Glomerular visceral epithelial cell (primary cell): ENCODE data around the gene ALG5.
A peak's percentile ranks its signal among the peaks of the same experiment; 100 is the strongest.

Source experiments
- DNase-seq: peaks from one replicate; pipeline ENCODE4 v3.0.0-alpha.2; 2016; ENCODE audit errors: extremely low spot score

ALG5 gene, protein sequence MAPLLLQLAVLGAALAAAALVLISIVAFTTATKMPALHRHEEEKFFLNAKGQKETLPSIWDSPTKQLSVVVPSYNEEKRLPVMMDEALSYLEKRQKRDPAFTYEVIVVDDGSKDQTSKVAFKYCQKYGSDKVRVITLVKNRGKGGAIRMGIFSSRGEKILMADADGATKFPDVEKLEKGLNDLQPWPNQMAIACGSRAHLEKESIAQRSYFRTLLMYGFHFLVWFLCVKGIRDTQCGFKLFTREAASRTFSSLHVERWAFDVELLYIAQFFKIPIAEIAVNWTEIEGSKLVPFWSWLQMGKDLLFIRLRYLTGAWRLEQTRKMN

DNA sequence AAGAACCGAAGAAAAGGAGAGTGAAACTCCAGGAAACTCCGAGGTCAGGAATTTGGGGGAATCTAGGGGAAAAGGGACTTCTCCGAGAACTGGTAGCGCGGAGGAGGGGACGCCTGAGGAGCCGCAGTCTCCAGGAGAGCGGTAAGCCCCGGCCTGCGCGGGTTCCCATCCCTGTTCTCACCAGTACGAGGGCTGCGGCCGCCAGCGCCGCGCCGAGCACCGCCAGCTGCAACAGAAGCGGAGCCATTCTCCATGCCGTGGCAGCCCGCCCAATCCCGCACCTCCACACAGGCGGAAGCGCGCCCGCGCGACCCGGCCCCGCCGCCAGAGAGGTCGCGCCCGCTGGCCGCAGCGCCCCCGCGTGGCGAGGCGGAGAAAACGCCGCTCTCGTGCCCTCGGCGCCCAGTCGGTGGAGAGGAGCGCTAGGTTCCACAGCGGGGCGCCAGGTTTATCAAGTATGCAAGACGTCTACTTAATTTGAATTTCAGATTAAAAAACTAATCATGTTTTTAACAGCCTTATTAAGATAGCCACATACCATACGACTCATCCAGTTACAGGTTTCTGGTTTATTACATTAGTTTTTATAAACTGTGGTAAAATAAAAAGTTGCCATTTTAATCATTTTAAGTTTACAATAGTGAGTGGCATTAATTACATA is at the start of gene ALG5:
Gene ALG5 (minus strand): TSS at position 287 of the 661 bp plus-strand sequence. CDS start 40 bp downstream, at position 247.
- peak; percentile 89 for DNase-seq

DNA sequence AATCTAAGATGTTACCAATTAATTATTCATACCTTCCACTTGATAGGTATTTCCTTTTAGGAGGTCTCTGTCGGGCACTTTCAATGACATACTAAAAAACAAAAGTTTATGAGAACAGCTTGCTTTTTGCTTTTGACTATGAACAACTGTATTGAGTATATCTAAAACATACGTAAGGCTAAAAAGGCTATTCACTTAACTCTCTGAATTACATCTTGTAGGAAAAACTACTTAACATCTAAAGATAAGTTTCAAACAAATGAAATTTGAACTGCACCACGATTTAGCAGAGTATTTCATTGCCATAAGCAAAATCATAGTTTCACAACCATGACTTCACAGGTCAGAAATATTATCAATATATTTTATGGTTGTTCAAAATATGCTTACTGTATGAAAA is 48.7 kb upstream of the ALG5 start:
- no peak for DNase-seq

DNA sequence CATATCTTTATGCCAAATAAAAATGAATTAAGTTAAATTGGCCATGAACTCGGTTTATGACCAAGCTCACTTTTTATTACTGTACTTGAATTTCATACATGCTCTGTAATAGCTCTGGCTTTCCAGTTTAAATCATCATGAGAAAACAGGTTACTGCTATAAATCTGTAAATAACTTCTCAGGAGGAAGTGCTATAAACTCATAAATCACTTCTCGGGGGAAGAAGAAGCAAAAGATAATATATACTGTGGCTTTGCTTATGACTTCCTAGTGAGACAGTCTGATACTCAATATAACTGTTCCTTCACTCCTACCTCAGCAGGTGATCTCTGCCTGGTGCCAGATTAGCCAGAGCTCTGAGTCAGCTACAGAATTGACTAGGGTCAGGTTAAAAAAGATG is 47.9 kb upstream of the ALG5 start:
- DNase-seq = no peak

- no peak for DNase-seq
Measured at GRCh38 chr13:37046062-37046461, 46.9 kb upstream of the ALG5 start.

- DNase-seq = no peak
Measured at GRCh38 chr13:37040789-37041188, 41.6 kb upstream of the ALG5 start.

DNA sequence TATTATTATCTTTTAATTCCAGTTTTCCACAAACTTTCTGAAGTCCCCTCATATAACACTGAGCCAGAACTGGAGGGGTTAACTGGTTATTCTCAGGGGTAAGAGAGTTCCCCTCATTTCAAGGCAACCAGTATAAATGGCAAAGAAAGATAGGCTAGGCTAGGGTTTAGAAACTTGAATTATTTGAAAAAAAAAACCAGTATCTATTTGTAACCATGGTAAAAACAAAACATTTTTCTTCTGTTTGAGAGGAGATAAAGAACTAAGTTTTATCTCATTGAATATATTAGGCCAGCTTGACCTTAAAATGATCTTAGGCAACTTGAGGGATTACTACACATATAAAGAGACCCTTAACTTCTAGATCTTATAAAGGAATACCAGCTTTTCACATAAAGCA is 40.8 kb upstream of the ALG5 start:
- DNase-seq = no peak

DNA sequence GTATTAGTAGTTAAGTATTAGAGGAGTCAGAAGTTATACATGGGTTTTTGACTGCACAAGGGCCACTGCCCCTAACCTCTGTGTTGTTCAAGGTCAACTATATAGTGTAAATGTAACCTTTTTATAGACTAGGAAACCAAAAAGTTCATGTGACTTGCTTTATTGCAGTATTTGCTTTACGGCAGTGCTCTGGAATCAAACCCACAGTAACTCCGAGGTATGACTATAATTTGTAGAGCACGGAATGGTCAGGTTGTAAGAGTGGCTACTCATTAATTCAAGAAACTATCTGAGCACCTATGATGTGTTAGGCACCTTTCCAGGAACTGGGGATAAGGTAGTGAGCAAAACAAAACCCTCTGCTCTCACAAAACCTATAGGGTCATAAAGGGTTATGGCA is 38.1 kb upstream of the ALG5 start:
- DNase-seq = no peak

GRCh38 chr13:37029617-37030016 is 30.5 kb upstream of the ALG5 start:
- DNase-seq = no peak

GRCh38 chr13:37027639-37028038 is 28.5 kb upstream of the ALG5 start:
- no peak for DNase-seq

DNA sequence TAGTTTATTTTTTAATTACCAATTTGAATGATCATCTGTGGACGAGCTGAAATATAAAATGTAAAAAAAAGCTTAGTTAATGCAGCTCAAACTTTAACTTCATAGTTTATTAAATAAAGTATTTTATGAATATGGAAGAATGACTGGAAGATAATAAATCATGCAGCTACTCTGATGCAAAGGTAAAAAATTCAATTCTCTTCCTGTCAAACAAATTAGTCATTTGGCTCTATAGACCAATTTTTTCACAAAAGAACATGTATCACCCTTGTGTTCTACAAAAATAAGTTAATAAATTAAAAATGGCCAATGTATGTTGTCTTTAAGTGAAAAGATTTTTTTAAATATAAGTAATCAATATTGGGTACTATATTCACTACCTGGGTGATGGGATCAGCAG is 27.6 kb upstream of the ALG5 start:
- no peak for DNase-seq

GRCh38 chr13:37023871-37024270 is 24.7 kb upstream of the ALG5 start:
- no peak for DNase-seq

DNA sequence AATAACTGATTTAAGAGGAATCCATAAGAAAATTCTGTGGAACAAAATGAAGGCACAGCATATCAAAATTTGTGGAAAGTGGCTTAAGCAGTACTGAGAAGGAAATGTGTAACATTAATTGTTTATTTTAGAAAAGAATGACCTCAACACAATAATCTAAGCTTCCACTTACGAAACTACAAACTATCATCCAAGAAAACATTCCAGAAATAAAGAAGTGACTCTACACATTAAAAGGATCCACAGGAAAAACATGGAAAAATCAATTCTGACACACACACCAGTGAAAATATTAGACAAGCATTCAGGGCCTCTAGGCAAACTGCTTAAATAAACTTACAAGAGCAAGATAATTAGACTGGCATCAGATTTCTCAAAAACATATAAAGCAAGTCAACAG is 15.5 kb upstream of the ALG5 start:
- DNase-seq = no peak

GRCh38 chr13:37011788-37012187 is 12.6 kb upstream of the ALG5 start:
- DNase-seq = no peak

GRCh38 chr13:37011002-37011401 is 11.9 kb upstream of the ALG5 start:
- no peak for DNase-seq

DNA sequence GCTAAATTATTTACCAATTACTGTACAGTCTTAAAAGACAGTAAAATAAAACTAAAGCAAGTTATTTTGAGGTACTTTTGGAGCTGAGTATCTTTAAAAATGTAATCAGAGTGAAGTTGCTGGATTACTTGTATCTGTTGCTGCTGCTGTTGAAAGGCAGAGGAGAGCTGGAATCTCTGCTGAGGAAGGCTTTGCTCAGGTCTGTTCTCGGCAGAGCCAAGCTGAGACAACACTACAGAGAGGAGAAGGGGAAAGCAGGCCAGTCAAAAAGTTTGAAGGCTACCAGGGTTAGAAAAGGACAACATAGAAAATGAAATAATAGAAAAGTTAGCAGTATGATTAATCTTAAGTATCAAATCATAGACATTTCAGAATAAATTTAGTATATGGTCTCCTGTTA is 11.3 kb upstream of the ALG5 start:
- no peak for DNase-seq

GRCh38 chr13:37009692-37010091 is 10.6 kb upstream of the ALG5 start:
- no peak for DNase-seq

- no peak for DNase-seq
Measured at GRCh38 chr13:37001921-37002250, 2.7 kb upstream of the ALG5 start.

DNA sequence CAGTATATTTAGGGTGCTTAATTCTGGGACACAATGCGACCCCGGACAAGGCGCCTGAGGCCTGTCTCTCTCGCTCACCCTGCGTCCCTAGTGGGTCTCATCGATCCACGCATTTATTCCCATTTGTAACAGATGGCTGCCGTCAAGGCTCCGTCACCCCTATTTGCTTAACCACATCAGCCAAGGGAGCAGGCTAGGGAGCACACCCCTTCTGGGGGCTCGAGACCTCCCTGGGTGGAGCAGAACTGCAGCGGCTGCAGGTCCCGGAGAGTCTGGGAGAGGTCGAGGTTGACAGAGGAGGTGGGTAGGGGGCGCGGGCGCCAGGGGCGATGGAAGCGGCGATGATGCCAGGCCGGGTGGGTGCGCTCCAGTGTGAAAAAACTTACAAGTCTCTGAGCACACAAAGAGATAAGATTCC is 507 bp downstream of the ALG5 start:
- DNase-seq = peak; percentile 11

DNA sequence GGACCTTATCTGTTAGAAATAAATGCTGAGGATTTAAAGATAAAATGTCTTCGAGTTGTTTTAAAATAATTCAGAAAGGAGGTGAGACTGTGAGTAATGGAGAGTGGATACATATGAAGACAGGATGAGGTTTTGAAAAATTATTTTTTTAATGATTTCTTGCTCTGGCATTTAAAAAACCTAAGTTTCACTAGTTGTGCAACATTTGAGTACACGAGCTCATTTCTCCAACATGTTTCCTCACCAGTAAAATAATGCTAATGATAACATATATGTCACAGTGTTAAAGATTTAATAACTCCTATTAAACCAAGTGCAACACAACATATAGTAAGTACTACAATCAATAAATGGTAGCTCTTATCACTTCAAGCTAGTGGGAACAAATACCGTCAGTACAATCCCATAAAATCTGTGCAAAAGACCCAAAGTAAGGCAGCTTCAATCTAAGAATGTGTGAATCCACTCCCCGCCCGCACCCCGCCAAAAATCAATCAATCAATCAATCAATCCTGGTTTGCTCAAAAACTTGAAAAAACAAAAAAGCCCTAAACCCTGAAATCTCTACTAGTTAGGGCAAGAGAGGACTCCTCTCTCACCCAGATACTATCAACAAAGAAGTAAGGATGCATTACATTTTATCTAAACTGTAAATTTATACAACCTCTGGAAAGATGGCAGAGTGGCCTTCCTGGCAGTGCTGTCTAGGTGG is 1.3 kb downstream of the ALG5 start:
- DNase-seq = no peak

DNA sequence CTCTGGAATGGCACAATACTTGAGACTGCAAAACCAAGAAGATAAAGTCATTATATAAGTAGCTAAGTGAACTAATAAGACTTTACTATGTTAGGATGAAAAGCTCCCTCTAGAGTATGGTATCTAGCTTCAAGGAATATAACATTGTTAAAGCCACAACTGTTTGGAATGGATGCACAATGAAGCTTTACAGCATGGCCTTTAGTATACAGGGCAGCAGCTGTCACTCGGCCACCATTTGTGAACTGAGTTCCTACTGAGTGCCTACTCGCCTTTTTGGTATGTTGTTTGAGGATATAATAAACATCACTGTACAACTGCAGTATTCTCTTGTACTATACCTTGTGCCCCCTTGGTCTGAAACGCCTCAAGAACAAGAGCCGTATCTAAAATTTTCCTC is 6.8 kb downstream of the ALG5 start:
- no peak for DNase-seq

- peak; percentile 8 for DNase-seq
Measured at GRCh38 chr13:36986462-36987240, 12.5 kb downstream of the ALG5 start.

- peak; percentile 47 for DNase-seq
Measured at GRCh38 chr13:36981156-36981743, 17.9 kb downstream of the ALG5 start.
